ENCODE data around the gene LIMS1.
"Not testable (repeated sequence)": the region's sequence is repeated elsewhere in the genome, so short reads cannot be mapped to it uniquely, and the experiment has no call there.

LIMS1 gene

DNA sequence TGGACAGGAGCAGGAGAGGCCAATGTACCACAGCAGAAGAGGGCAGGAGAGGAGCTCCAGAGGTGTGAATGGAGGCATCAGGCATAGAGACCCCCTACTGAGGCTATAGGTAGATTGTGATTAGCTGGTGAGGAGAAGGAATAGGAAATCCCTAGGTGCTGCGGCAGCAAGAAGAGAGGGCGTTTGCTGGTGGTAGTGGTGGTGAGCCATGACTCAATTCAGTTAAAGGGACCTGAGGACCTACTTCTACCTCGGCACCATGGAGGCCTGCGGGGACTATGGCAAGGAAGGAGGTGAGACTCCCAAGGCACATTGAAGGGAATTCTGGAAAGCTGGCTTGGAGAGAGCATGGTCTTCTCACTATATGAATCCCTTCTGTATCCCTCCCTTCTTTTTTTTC is 127.2 kb downstream of the LIMS1 start:
- H3K4me3 ChIP-seq (ENCODE audit: low read length); DNase-seq (ENCODE audit: low read depth): not testable (repeated sequence)

DNA sequence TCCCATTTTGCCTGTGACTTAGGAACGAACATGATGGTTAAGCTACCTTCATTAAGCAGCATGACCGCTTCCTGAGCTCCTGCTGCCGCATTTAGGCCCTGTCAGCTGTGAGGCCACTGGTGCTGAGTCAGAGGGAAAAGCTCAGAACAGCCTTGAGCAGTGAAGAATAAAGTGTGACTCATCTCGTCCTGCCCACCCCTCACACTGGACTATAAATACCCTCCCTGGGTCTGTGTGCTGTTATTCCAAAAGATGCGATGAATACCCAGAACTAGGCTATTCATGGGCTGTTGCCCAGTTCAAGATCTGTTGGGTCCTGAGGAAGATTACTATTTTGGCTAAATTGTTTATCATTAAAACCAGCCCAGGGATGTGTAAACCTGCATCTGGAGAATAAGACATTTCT is 127.9 kb downstream of the LIMS1 start:
- DNase-seq (ENCODE audit: low read depth), result peak; percentile 64
- not testable (repeated sequence) for H3K4me3 ChIP-seq (ENCODE audit: low read length)

DNA sequence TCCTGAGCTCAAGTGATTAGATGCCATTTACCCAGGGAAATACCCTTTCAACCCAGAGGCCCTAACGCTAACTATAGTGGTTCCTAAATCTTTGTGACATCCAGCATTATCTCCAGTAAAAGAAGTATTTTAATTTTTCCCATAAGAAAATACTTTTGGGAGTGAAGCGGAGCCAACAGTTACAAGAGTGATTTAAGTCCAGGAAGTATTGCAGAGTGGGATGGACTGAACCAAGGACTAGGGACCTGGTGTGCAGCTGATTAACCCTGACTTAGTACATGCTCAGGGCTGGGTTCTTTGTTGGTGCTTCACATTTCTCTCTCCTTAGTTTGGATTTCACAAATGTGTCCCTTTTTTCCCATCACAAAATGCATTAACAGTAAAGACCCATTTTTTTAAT is 129.1 kb downstream of the LIMS1 start:
- not testable (repeated sequence) for H3K4me3 ChIP-seq (ENCODE audit: low read length); DNase-seq (ENCODE audit: low read depth)

DNA sequence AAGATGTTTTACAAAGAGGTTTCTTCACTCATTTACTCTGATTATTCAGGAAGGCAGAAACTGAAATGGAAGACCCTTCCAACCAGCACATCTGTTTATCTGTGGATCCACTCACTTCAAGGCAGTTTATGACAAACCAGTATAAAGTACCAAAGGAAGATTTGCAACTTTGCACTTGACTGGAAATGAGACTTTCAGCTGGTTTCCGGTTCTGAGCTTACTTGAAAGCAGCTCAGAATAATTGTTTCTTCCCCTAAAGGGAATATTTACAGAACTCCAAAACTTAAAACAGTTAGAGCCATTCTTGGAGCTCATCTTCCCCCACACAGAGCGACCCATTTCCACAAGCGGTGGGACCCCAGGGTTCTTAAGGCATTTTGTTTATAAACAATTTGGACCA is 129.8 kb downstream of the LIMS1 start:
- DNase-seq (ENCODE audit: low read depth), result not testable (repeated sequence)

DNA sequence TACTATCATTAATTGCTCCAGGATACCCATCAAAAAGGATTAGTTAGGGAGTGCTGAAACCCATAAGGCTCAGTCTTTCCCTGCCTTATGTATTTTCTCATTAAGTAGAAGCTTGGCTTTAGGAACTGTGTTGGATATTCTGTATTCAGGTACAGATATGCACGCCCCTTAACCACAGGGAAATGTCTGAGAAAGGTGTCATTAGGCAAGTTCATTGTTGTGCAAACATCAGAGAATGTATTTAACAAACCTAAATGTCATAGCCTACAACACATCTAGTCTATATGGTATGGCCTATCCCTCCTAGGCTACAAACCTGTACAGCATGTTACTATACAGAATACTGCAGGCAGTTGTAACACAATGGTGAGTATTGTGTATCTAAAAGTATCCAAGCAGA is 130.7 kb downstream of the LIMS1 start:
- H3K4me3 ChIP-seq (ENCODE audit: low read length); DNase-seq (ENCODE audit: low read depth): not testable (repeated sequence)

More for the DNA sequence above, 129.8 kb downstream of the LIMS1 start:
- H3K4me3 ChIP-seq (ENCODE audit: low read length), result not testable (repeated sequence)

DNA sequence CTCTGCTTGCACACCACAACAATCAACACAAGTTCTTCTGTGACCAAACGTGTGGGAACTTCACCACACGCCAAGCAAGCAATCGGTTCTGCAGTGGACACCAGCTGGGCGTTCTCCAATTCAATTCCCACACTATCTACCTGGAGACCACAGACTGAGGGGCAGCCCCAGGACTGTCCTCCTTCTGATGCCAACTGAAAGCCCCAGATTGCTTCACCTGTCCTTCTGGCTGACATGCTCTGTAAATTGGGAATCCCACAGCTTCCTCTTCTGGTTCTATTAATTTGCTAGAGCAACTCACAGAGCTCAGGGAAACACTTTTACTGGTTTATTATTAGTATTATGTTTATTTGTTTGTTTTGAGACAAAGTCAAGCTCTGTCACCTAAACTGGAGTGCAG is 131.7 kb downstream of the LIMS1 start:
- H3K4me3 ChIP-seq (ENCODE audit: low read length); DNase-seq (ENCODE audit: low read depth): not testable (repeated sequence)

DNA sequence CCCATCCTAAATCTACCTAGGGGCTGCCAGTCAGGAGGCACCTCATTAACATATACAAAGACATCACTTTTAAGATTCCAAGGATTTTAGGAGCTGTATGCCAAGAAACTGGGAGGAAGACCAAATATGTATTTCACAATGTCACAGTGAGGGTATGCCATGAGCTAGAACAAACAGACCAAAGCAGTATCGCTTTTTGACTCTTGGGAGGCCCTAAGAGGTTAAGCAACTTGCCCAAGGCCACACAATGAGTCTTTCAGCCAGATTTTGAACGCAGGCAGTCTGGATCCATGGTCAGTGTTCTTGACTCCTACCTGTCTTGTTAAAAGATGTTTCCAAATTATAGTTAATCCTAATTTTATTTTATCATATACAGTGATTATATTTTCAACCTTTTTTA is 132.9 kb downstream of the LIMS1 start:
- not testable (repeated sequence) for DNase-seq (ENCODE audit: low read depth); H3K4me3 ChIP-seq (ENCODE audit: low read length)

DNA sequence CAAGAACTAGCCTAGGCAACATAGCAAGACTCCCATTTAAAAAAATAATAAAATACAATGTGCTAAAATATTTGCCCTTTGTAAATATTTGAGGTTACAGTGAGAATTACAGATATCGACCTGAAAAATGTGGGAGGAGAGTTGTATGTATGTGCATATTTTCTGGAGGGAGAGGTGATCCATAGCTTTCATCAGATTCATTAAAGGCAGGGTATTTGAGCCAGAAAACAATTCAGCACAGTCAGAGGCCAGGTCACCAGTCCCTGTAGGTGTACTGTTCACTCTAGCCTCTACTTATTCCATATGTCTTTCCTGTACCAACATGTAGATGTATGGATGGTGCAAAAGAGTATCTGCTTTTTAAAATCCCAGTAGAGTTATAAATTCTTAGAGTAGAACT is 136.0 kb downstream of the LIMS1 start:
- not testable (repeated sequence) for DNase-seq (ENCODE audit: low read depth)

DNA sequence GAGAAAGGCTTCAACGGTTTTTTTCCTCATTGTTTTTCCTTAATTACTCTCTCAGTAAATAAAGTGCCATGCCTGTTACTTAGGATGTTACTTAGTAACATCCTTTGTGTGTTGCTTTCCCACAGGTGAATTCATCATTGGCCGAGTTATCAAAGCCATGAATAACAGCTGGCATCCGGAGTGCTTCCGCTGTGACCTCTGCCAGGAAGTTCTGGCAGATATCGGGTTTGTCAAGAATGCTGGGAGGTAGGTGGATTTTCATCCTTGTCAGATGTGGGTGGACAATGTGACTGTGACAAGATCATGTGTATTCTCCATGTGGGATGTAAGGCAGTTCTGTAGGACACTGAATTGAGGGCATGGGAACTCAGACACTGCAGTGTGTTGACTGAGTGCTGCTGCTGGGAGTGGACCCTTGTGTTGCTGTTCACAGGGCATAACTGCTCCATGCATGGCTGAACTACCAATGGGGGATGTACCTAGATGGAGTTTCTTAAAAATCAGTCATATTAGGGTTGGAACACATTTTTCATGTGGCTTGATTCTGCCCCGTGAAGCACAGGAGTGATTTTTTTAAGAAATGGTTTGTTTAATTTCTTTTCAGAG is 138.0 kb downstream of the LIMS1 start:
- not testable (repeated sequence) for H3K4me3 ChIP-seq (ENCODE audit: low read length); DNase-seq (ENCODE audit: low read depth)

More for the DNA sequence above, 136.0 kb downstream of the LIMS1 start:
- not testable (repeated sequence) for H3K4me3 ChIP-seq (ENCODE audit: low read length)

DNA sequence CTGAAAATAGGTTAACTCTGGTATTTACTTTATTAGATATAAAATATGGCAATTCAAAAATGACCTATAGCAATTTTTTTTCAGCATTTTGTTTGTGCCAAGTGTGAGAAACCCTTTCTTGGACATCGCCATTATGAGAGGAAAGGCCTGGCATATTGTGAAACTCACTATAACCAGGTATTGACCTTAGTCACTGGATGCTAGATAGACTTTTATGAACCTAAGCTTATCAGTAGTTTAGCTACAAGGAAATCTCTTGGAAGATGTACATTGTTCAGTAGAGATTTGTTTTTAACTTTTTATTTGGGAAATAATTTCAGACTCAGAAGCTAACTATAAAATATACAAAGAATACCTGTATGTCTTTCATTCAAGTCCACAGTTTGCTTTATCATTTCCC is 142.3 kb downstream of the LIMS1 start:
- DNase-seq (ENCODE audit: low read depth), result not testable (repeated sequence)

DNA sequence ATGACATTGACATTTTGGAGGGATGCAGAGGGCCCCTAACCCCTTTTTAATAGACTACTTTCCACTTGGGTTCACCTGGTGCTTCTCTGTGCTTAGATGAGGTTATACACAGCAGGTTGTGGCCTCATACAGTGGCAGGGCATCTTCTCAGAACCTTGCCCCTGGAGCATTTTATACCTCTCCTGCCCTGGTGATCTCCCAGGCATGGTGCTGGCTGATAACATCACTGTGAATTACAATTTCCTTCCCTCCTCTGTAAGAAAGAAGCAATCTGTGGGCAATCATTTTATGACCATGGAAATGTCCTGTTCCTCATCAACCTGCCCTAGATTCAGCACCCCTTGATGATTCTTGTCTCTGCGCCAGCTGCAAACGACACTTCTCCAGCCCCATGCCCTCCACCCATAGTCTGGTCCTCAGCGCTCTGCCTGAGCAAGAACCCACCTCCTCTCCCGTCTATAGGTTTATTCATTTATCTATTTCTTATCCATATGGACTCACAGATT is 143.0 kb downstream of the LIMS1 start:
- not testable (repeated sequence) for DNase-seq (ENCODE audit: low read depth); H3K4me3 ChIP-seq (ENCODE audit: low read length)

More for the DNA sequence above, 142.3 kb downstream of the LIMS1 start:
- not testable (repeated sequence) for H3K4me3 ChIP-seq (ENCODE audit: low read length)

DNA sequence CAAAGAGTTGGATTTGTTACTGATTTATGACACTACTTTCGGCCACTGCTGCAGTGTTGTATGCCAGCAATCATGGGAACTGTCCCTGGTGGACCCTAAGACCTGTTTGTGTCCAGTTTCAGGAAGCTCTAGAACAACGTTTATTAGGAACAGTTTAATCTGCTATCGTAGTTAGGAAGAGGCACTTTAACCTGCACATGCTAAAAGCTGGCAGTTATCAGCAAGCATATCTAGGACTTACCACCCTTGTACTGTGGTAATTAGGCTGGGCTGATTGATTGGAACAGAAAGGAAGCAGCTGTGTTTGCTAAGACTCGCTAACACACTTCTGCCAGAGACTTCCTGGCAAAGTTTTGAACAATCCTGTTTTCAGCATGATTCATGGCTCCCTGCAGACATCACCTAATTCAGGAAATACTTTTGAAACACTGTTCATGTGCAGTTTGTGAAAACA is 144.0 kb downstream of the LIMS1 start:
- DNase-seq (ENCODE audit: low read depth), result peak; percentile 36
- not testable (repeated sequence) for H3K4me3 ChIP-seq (ENCODE audit: low read length)

DNA sequence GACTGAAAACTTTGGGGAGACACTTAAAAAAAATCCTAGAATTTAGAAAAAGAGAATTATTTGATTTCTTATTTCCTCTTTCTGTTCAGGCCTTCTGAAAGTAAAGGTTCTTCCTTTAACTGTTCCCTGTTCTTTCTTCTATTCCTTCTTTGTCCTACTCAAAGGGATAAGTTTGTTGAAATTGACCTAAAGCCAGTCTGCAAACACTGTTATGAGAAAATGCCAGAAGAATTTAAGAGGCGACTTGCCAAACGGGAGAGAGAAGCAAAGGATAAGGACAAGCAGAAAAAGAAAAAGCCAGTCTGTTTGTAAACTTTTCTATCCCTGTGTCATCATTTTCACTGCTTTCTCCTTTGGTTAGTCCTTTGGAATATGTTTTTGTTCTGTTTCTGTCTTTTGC is 146.5 kb downstream of the LIMS1 start:
- DNase-seq (ENCODE audit: low read depth); H3K4me3 ChIP-seq (ENCODE audit: low read length): not testable (repeated sequence)

DNA sequence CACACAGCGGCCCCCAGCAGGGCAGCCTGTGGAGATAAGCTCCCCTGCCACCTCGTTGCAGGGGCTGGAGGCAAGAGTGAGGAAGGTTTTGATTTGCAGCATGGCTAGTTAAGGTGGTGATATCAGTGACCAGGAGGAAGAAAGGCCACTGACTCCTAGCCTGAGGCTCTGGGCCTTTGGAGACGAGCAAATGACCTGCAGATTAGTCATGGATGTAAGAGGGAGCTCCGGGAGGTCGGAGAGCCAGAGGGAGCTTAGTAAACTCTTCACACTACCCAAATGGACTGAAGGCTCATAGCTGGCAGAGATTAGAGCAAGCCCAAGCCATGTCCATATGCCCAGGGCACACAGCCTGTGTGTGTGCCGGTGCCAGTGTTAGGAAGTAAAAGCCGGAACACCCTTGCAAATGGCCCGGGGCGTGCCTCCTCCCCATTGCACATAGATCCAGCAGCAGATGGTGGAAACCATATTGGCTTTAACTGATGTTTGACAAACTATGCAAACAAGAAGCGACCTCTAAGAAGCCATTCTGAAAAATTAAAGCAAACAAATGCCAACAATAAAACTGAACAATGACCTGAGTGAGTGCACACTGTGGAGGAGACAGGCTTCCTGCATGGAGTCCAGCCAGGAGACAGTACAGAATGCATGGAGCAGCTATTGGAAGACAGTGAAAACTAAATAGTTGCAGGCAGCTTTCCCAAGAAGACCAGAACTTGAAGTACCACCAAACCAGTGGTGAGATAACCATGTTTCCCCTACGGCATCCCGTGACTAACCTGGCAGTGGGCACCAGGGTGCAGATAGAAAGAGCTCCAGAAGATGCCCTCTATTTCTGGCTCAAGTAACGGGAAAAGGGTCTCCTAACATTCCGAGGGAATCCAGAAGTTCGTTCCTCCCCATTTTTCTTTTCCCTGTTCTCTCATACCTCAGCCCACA is 154.8 kb downstream of the LIMS1 start:
- not testable (repeated sequence) for DNase-seq (ENCODE audit: low read depth); H3K4me3 ChIP-seq (ENCODE audit: low read length)

DNA sequence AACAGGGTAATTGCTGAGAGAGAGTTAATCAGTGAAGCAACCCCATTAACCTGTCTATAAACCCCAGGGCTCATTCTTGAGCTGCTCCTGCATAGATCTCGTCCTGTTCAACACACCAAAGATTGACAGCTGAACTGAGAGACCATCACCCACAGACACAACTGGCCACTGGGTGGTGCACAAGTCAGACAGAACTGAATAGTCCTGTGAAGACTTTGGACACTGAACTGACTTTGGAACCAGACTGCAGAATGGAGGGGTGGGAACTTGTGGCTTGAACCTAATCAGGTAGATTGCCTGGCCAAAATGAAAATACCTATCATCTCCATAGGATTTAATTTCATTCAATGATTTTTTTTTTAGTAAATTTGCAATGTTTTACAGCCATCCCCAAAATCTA is 155.7 kb downstream of the LIMS1 start:
- DNase-seq (ENCODE audit: low read depth); H3K4me3 ChIP-seq (ENCODE audit: low read length): not testable (repeated sequence)
